Measurements from ENCODE around the gene HOXA11.

DNA sequence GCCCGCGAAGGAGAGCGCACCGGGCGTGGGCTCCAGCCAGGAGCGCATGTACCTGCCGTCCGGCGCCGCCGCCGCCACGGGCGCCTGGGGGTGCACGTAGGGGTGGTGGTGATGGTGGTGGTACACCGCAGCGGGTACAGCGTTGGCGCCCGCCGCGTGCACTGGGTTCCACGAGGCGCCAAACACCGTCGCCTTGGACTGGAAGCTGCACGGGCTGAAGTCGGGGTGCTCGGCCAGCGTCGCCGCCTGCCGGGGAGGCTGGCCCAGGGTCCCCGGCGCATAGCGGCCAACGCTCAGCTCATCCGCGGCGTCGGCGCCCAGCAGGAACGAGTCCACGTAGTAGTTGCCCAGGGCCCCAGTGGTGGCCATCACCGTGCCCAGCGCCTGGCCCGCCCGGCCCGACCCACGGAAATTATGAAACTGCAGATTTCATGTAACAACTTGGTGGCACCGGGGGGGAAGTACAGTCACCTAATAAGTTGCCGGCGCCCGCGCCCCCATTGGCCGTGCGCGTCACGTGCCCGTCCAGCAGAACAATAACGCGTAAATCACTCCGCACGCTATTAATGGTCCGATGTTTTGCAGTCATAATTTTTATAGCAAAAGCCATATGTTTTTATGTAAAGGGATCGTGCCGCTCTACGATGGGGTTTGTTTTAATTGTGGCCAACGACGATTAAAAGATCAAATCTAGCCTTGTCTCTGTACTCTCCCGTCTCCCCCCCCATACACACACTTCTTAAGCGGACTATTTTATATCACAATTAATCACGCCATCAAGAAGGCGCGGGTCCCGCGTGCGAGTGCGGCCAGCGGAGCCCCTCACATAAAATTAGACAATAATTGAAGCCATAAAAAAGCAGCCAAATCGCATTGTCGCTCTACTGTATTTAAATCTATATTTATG is 19.7 kb downstream of the HOXA11 start, which contains the start of gene HOXA9:
- TF ChIP-seq, protein P1, sequence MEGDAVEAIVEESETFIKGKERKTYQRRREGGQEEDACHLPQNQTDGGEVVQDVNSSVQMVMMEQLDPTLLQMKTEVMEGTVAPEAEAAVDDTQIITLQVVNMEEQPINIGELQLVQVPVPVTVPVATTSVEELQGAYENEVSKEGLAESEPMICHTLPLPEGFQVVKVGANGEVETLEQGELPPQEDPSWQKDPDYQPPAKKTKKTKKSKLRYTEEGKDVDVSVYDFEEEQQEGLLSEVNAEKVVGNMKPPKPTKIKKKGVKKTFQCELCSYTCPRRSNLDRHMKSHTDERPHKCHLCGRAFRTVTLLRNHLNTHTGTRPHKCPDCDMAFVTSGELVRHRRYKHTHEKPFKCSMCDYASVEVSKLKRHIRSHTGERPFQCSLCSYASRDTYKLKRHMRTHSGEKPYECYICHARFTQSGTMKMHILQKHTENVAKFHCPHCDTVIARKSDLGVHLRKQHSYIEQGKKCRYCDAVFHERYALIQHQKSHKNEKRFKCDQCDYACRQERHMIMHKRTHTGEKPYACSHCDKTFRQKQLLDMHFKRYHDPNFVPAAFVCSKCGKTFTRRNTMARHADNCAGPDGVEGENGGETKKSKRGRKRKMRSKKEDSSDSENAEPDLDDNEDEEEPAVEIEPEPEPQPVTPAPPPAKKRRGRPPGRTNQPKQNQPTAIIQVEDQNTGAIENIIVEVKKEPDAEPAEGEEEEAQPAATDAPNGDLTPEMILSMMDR (conservative IDR thresholded peaks at IDR 0.05; ENCODE audit: low read depth, low read length), result no peak
- TF ChIP-seq POLR2A (IDR thresholded peaks at IDR 0.05; ENCODE audit: low read depth, low read length) (no peak), RAD21 (IDR thresholded peaks at IDR 0.05; ENCODE audit: low read length) (no peak), FOS (IDR thresholded peaks at IDR 0.05; ENCODE audit: low read depth, low read length) (no peak), BHLHE40 (IDR thresholded peaks at IDR 0.05; ENCODE audit: low read depth, low read length) (peak; percentile 46; the same call in 1 of the 2 replicates), CHD1 (IDR thresholded peaks at IDR 0.05; ENCODE audit: low read depth, low read length) (no peak), NFE2L2 (IDR thresholded peaks at IDR 0.05; ENCODE audit: low read depth, low read length) (no peak), MAFK (IDR thresholded peaks at IDR 0.05; ENCODE audit: low read depth, low read length) (no peak), CEBPB (IDR thresholded peaks at IDR 0.05; ENCODE audit: low read depth, low read length) (no peak), RFX5 (IDR thresholded peaks at IDR 0.05; ENCODE audit: low read depth, low read length) (no peak), RCOR1 (IDR thresholded peaks at IDR 0.05; ENCODE audit: insufficient replicate concordance, low read length) (no peak)
- TF ChIP-seq, protein P2, sequence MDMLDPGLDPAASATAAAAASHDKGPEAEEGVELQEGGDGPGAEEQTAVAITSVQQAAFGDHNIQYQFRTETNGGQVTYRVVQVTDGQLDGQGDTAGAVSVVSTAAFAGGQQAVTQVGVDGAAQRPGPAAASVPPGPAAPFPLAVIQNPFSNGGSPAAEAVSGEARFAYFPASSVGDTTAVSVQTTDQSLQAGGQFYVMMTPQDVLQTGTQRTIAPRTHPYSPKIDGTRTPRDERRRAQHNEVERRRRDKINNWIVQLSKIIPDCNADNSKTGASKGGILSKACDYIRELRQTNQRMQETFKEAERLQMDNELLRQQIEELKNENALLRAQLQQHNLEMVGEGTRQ (IDR thresholded peaks at IDR 0.05; ENCODE audit: low read depth, low read length), result peak; percentile 94
- TF ChIP-seq, protein P3, sequence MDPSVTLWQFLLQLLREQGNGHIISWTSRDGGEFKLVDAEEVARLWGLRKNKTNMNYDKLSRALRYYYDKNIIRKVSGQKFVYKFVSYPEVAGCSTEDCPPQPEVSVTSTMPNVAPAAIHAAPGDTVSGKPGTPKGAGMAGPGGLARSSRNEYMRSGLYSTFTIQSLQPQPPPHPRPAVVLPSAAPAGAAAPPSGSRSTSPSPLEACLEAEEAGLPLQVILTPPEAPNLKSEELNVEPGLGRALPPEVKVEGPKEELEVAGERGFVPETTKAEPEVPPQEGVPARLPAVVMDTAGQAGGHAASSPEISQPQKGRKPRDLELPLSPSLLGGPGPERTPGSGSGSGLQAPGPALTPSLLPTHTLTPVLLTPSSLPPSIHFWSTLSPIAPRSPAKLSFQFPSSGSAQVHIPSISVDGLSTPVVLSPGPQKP (IDR thresholded peaks at IDR 0.05; ENCODE audit: borderline replicate concordance, low read depth, low read length), result no peak

Measured in IMR-90 (cell line).